ENCODE data around the gene H2AZ1.
A peak's percentile ranks its signal among the peaks of the same experiment; 100 is the strongest.
"Not testable (repeated sequence)": the region's sequence is repeated elsewhere in the genome, so short reads cannot be mapped to it uniquely, and the experiment has no call there.

Gene H2AZ1

DNA sequence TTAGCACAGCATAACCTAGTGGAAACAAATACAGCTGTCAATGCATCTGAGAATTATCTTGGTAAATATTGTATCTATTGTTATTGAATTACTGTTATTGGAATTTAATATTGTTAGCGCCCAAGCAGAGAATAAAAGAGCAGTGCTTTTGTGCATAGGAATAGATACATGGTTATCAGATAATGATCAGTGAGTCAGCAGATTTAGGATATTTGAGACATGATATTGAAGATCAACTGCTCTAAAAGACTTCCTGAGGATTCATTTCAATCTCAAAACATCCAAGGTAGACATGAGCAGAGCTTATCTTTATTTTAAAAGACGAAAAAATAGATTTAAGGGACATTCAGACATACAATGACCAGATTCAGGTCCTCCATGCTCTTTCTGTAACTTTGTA is 10.6 kb upstream of the H2AZ1 start:
- Histone ChIP-seq H3K4me1 (ENCODE audit: insufficient read depth, low read length, severe bottlenecking) (no peaks in the 10 kb centered on the region), H3K9me2 (ENCODE audit: low read depth, low read length) (no peaks in the 10 kb centered on the region), H3K4me3 (ENCODE audit: low read depth, low read length, poor library complexity, severe bottlenecking) (no peak overlapping the region), H3K36me3 (ENCODE audit: insufficient read depth, low read length) (no peaks in the 10 kb centered on the region), H3K27me3 (ENCODE audit: insufficient read depth, low read length) (no peaks in the 10 kb centered on the region), H3K9me3 (ENCODE audit: low read length) (no peaks in the 10 kb centered on the region), H3K9ac (ENCODE audit: low read length) (no peak overlapping the region), H3K27ac (ENCODE audit: low read depth, low read length, poor library complexity, severe bottlenecking) (no peak overlapping the region), H4K20me1 (ENCODE audit: insufficient read depth, low read length) (no peaks in the 10 kb centered on the region), H3K79me2 (ENCODE audit: insufficient read depth, low read length) (no peaks in the 10 kb centered on the region), H3F3A (ENCODE audit: insufficient read depth, low read length) (no peaks in the 10 kb centered on the region), H3K4me2 (ENCODE audit: low read length) (no peak overlapping the region), H2AFZ (ENCODE audit: low read length) (no peak overlapping the region)
- no peak for TF ChIP-seq EZH2 (IDR thresholded peaks at IDR 0.05; ENCODE audit: borderline replicate concordance, low read length)
- TF ChIP-seq, protein P1, sequence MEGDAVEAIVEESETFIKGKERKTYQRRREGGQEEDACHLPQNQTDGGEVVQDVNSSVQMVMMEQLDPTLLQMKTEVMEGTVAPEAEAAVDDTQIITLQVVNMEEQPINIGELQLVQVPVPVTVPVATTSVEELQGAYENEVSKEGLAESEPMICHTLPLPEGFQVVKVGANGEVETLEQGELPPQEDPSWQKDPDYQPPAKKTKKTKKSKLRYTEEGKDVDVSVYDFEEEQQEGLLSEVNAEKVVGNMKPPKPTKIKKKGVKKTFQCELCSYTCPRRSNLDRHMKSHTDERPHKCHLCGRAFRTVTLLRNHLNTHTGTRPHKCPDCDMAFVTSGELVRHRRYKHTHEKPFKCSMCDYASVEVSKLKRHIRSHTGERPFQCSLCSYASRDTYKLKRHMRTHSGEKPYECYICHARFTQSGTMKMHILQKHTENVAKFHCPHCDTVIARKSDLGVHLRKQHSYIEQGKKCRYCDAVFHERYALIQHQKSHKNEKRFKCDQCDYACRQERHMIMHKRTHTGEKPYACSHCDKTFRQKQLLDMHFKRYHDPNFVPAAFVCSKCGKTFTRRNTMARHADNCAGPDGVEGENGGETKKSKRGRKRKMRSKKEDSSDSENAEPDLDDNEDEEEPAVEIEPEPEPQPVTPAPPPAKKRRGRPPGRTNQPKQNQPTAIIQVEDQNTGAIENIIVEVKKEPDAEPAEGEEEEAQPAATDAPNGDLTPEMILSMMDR (IDR thresholded peaks at IDR 0.05; ENCODE audit: low read length): no peak

GRCh38 chr4:99958207-99958606 is 8.1 kb upstream of the H2AZ1 start:
- H4K20me1 ChIP-seq (ENCODE audit: insufficient read depth, low read length); H3F3A ChIP-seq (ENCODE audit: insufficient read depth, low read length); H3K27me3 ChIP-seq (ENCODE audit: insufficient read depth, low read length); H3K4me3 ChIP-seq (ENCODE audit: low read depth, low read length, poor library complexity, severe bottlenecking); H3K4me2 ChIP-seq (ENCODE audit: low read length); H3K9me3 ChIP-seq (ENCODE audit: low read length); H3K79me2 ChIP-seq (ENCODE audit: insufficient read depth, low read length); H3K9ac ChIP-seq (ENCODE audit: low read length); H3K9me2 ChIP-seq (ENCODE audit: low read depth, low read length); H3K27ac ChIP-seq (ENCODE audit: low read depth, low read length, poor library complexity, severe bottlenecking); H3K4me1 ChIP-seq (ENCODE audit: insufficient read depth, low read length, severe bottlenecking); H3K36me3 ChIP-seq (ENCODE audit: insufficient read depth, low read length); H2AFZ ChIP-seq (ENCODE audit: low read length): not testable (repeated sequence)

DNA sequence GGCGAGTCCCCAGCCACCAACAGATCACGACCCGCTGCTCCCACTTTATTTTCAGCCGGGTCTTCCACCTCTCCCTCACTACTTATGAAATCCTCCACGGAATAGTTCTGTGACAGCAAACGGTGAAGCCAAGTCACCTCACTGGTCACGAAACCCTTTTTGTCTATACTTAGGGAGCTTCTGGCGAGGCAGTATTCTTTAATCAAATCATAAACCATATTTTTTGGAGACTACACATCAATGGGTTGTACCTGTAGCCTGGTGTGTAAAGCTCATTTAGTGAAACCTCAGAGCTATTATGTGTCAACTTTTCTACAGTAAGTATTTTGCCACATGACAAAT is 809 bp upstream of the H2AZ1 start:
- H3K36me3 ChIP-seq (ENCODE audit: insufficient read depth, low read length): peaks cover 25% of the 10 kb centered on the region
- no peaks in the 10 kb centered on the region for H3K9me3 ChIP-seq (ENCODE audit: low read length)
- peak overlapping the region; percentile 38 for H3K27ac ChIP-seq (ENCODE audit: low read depth, low read length, poor library complexity, severe bottlenecking)
- peak overlapping the region; percentile 56; the same call in 1 of the 2 replicates for H2AFZ ChIP-seq (ENCODE audit: low read length)
- peak overlapping the region; percentile 96 for H3K4me2 ChIP-seq (ENCODE audit: low read length)
- H3K4me3 ChIP-seq (ENCODE audit: low read depth, low read length, poor library complexity, severe bottlenecking): peak overlapping the region; percentile 99
- H3K27me3 ChIP-seq (ENCODE audit: insufficient read depth, low read length): no peaks in the 10 kb centered on the region
- no peaks in the 10 kb centered on the region for H3K9me2 ChIP-seq (ENCODE audit: low read depth, low read length)
- H3K4me1 ChIP-seq (ENCODE audit: insufficient read depth, low read length, severe bottlenecking): peaks cover 32% of the 10 kb centered on the region
- peaks cover 13% of the 10 kb centered on the region for H3K79me2 ChIP-seq (ENCODE audit: insufficient read depth, low read length)
- peaks cover 10% of the 10 kb centered on the region for H3F3A ChIP-seq (ENCODE audit: insufficient read depth, low read length)
- TF ChIP-seq, protein P1 (IDR thresholded peaks at IDR 0.05; ENCODE audit: low read length): no peak
- no peak for TF ChIP-seq EZH2 (IDR thresholded peaks at IDR 0.05; ENCODE audit: borderline replicate concordance, low read length)
- H3K9ac ChIP-seq (ENCODE audit: low read length): peak overlapping the region; percentile 89
- H4K20me1 ChIP-seq (ENCODE audit: insufficient read depth, low read length): no peaks in the 10 kb centered on the region

Measured in OCI-LY1 (cell line).